ENCODE measurements around the gene PLAU.

Gene PLAU

GRCh38 chr10:73950155-73950948 is 39.4 kb downstream of the PLAU start:
- Histone ChIP-seq H4K20me1 (ENCODE audit: control insufficient read depth, insufficient read depth, low read depth, low read length) (no peaks in the 10 kb centered on the region), H3F3A (ENCODE audit: control insufficient read depth, insufficient read depth) (no peaks in the 10 kb centered on the region), H3K4me3 (ENCODE audit: low read length) (no peak overlapping the region), H3K27ac (ENCODE audit: low read depth, low read length) (no peak overlapping the region), H3K4me1 (ENCODE audit: control insufficient read depth, low read length) (no peaks in the 10 kb centered on the region), H3K9me2 (replicated peaks; ENCODE audit: control insufficient read depth, low read length) (no peaks in the 10 kb centered on the region), H3K36me3 (ENCODE audit: control insufficient read depth, low read length) (no peaks in the 10 kb centered on the region), H3K9me3 (ENCODE audit: control insufficient read depth, insufficient read depth, low read length) (no peaks in the 10 kb centered on the region), H3K4me2 (ENCODE audit: low read length) (no peak overlapping the region), H3K27me3 (ENCODE audit: control insufficient read depth, low read length) (no peaks in the 10 kb centered on the region), H3K79me2 (ENCODE audit: control insufficient read depth, low read length) (no peaks in the 10 kb centered on the region)
- no peak for TF ChIP-seq EZH2phosphoT487 (IDR thresholded peaks at IDR 0.05; ENCODE audit: borderline replicate concordance, low read length)
- TF ChIP-seq CTCF (IDR thresholded peaks at IDR 0.05; ENCODE audit: low read depth, low read length, poor library complexity, severe bottlenecking) = no peak

- no peaks in the 10 kb centered on the region for H3K9me2 ChIP-seq (replicated peaks; ENCODE audit: control insufficient read depth, low read length)
- H4K20me1 ChIP-seq (ENCODE audit: control insufficient read depth, insufficient read depth, low read depth, low read length) = no peaks in the 10 kb centered on the region
- TF ChIP-seq CTCF (IDR thresholded peaks at IDR 0.05; ENCODE audit: low read depth, low read length, poor library complexity, severe bottlenecking) = no peak
- TF ChIP-seq EZH2phosphoT487 (IDR thresholded peaks at IDR 0.05; ENCODE audit: borderline replicate concordance, low read length) = no peak
- peaks cover 19% of the 10 kb centered on the region for H3F3A ChIP-seq (ENCODE audit: control insufficient read depth, insufficient read depth)
- H3K4me3 ChIP-seq (ENCODE audit: low read length) = no peak overlapping the region
- no peaks in the 10 kb centered on the region for H3K36me3 ChIP-seq (ENCODE audit: control insufficient read depth, low read length)
- H3K79me2 ChIP-seq (ENCODE audit: control insufficient read depth, low read length) = no peaks in the 10 kb centered on the region
- peaks cover 27% of the 10 kb centered on the region for H3K4me1 ChIP-seq (ENCODE audit: control insufficient read depth, low read length)
- H3K27ac ChIP-seq (ENCODE audit: low read depth, low read length) = no peak overlapping the region
- H3K4me2 ChIP-seq (ENCODE audit: low read length) = no peak overlapping the region
- no peaks in the 10 kb centered on the region for H3K9me3 ChIP-seq (ENCODE audit: control insufficient read depth, insufficient read depth, low read length)
- no peaks in the 10 kb centered on the region for H3K27me3 ChIP-seq (ENCODE audit: control insufficient read depth, low read length)
These were observed 42.7 kb downstream of the PLAU start for GRCh38 chr10:73953665-73954064.

- Histone ChIP-seq H3K9me3 (ENCODE audit: control insufficient read depth, insufficient read depth, low read length) (no peaks in the 10 kb centered on the region), H3K4me1 (ENCODE audit: control insufficient read depth, low read length) (peaks cover 38% of the 10 kb centered on the region), H4K20me1 (ENCODE audit: control insufficient read depth, insufficient read depth, low read depth, low read length) (no peaks in the 10 kb centered on the region), H3F3A (ENCODE audit: control insufficient read depth, insufficient read depth) (peaks cover 21% of the 10 kb centered on the region), H3K27me3 (ENCODE audit: control insufficient read depth, low read length) (no peaks in the 10 kb centered on the region), H3K79me2 (ENCODE audit: control insufficient read depth, low read length) (no peaks in the 10 kb centered on the region), H3K36me3 (ENCODE audit: control insufficient read depth, low read length) (no peaks in the 10 kb centered on the region), H3K27ac (ENCODE audit: low read depth, low read length) (no peak overlapping the region), H3K4me2 (ENCODE audit: low read length) (no peak overlapping the region), H3K4me3 (ENCODE audit: low read length) (no peak overlapping the region), H3K9me2 (replicated peaks; ENCODE audit: control insufficient read depth, low read length) (no peaks in the 10 kb centered on the region)
- TF ChIP-seq EZH2phosphoT487 (IDR thresholded peaks at IDR 0.05; ENCODE audit: borderline replicate concordance, low read length) = no peak
These were observed 43.8 kb downstream of the PLAU start for GRCh38 chr10:73954737-73955136.

- peaks cover 25% of the 10 kb centered on the region for H3F3A ChIP-seq (ENCODE audit: control insufficient read depth, insufficient read depth)
- no peaks in the 10 kb centered on the region for H3K79me2 ChIP-seq (ENCODE audit: control insufficient read depth, low read length)
These were observed 44.8 kb downstream of the PLAU start for GRCh38 chr10:73955719-73956118.

More at GRCh38 chr10:73955719-73956118, 44.8 kb downstream of the PLAU start:
- Histone ChIP-seq H3K27me3 (ENCODE audit: control insufficient read depth, low read length) (no peaks in the 10 kb centered on the region), H3K4me3 (ENCODE audit: low read length) (no peak overlapping the region), H3K27ac (ENCODE audit: low read depth, low read length) (no peak overlapping the region; the same call in 1 of the 2 replicates), H3K4me1 (ENCODE audit: control insufficient read depth, low read length) (peaks cover 48% of the 10 kb centered on the region), H3K9me2 (replicated peaks; ENCODE audit: control insufficient read depth, low read length) (no peaks in the 10 kb centered on the region), H3K36me3 (ENCODE audit: control insufficient read depth, low read length) (no peaks in the 10 kb centered on the region), H3K9me3 (ENCODE audit: control insufficient read depth, insufficient read depth, low read length) (no peaks in the 10 kb centered on the region), H4K20me1 (ENCODE audit: control insufficient read depth, insufficient read depth, low read depth, low read length) (no peaks in the 10 kb centered on the region), H3K4me2 (ENCODE audit: low read length) (no peak overlapping the region)
- TF ChIP-seq EZH2phosphoT487 (IDR thresholded peaks at IDR 0.05; ENCODE audit: borderline replicate concordance, low read length) (no peak), CTCF (IDR thresholded peaks at IDR 0.05; ENCODE audit: low read depth, low read length, poor library complexity, severe bottlenecking) (no peak)

All from DOHH2 (cell line).